ENCODE results near the gene OSBPL5. TPM values are rescaled to one million over a fixed set of nuclear protein-coding genes. Genes with fewer than 3 reads are reported as not detected.

Gene OSBPL5
- total and polyA plus RNA-seq, 10 donors, result 5.1 to 91.2 (median 51.0) TPM

DNA sequence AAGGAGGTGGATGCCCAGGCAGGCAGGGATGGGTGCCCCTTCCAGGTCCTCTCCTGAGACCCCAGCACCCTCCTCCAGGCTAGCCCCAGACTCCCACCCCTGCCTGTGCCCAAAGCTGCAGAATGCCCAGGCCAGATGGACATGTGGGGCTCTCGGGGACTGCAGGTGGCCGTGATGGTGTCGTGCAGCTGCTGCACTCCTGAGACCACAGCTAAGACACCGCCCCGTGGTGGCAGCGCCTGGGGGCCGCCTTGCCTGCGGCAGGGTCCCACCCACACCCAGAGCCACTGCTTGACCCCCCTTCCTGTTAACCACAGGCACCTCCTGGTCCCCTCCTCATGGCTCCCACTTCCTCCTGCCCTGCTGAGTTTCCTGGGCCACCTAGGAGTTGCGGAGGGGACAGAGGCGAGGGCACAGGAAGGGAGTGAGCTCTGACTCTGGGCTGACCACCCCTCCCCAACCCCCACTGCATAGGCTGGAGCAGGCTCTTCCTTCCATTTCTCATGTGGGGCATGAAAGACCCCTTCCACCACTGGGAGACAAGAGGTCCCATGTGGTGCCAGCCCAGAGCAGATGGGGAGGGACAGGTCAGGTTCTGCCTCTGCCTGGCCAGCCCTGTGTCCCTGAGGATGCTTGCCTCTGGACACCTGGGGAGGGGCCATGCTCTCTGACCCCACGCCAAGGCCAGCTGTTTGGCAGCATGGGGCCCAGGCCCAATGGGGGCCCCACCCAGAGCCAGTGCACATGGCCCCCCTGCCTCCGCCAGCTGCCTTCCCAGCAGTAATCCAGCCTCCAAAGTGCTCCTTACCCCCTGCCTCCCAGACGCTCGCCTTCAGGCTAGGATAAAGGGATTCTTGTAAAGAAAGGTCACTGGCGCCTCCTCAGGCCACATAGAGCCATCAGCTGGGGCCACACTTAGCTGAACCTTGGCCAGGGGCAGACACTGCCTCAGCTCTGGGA lies 29.3 kb downstream of the OSBPL5 start:
- Histone ChIP-seq H3K4me3 (no peak overlapping the region), H3K27ac (peak overlapping the region in 3 of 8 donors; percentile 28 to 54 (median 41)), H3K36me3 (peaks cover 0 to 12% (median 0%) of the 10 kb centered on the region in 6 donors), H3K9me3 (no peaks in the 10 kb centered on the region), H3K4me1 (peaks cover 6 to 76% (median 37%) of the 10 kb centered on the region in 6 donors), H3K27me3 (replicated peaks in 1 of 7) (no peaks in the 10 kb centered on the region)
- peak in 2 of 3 donors; percentile 24 to 33 for TF ChIP-seq POLR2AphosphoS5 (IDR thresholded peaks at IDR 0.05)
- TF ChIP-seq, protein P1, sequence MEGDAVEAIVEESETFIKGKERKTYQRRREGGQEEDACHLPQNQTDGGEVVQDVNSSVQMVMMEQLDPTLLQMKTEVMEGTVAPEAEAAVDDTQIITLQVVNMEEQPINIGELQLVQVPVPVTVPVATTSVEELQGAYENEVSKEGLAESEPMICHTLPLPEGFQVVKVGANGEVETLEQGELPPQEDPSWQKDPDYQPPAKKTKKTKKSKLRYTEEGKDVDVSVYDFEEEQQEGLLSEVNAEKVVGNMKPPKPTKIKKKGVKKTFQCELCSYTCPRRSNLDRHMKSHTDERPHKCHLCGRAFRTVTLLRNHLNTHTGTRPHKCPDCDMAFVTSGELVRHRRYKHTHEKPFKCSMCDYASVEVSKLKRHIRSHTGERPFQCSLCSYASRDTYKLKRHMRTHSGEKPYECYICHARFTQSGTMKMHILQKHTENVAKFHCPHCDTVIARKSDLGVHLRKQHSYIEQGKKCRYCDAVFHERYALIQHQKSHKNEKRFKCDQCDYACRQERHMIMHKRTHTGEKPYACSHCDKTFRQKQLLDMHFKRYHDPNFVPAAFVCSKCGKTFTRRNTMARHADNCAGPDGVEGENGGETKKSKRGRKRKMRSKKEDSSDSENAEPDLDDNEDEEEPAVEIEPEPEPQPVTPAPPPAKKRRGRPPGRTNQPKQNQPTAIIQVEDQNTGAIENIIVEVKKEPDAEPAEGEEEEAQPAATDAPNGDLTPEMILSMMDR (IDR thresholded peaks at IDR 0.05 in 8 of 11, conservative IDR thresholded peaks at IDR 0.05 in 3 of 11), result no peak
- DNase-seq, result peak; percentile 82
- 29 to 46% (median 34%) methylated on average over 3 to 15 of the region's 15 CpGs for WGBS, 5 donors
- intact Hi-C loops (cut with DNase I; ENCODE audit: low total_unique reads), result no loop called here

DNA sequence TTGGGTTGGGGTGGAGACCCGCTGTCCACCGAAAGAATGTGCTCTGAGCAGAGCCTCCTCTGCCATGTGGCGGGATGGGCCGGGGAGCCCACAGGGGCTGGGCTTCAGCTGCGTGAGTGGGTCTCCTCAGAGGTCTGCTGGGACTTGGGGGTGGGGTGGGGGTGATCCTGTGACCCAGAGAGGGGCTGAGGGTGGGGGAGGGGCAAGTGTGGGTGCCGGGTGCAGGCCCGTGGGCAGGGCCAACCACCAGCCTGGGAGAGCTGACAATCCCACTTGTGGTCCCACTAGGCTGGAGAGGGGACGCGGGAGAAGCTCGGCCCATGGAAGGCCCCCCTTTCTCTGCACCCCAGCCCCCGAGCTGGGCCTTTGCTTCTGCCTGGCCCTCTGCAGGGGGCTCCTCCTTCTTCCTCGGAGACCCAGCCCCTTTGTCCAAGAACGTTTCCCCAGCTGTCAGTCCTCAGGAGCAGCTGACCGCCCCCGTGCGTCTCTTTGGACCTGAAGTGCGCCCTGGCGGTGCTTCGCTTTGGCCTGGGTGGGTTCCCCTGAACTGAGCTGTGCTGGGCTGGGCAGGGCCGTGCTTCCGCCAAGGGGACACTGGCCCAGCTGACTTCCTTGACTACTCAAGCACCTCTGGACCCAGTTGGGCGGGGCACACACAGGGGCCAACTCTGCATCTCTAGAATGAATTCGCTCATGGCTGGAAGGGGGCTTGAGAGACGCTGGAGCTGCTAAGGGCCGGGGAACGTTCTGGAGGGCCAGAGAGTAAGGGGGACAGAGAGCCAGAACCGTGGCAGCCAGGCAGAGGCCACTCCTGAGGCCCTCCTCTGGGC lies 30.2 kb downstream of the OSBPL5 start:
- intact Hi-C loops (cut with DNase I; ENCODE audit: low total_unique reads), result no loop called here
- DNase-seq, result peak; percentile 78
- Histone ChIP-seq H3K9me3 (no peaks in the 10 kb centered on the region), H3K4me3 (no peak overlapping the region), H3K4me1 (peaks cover 6 to 67% (median 36%) of the 10 kb centered on the region in 6 donors), H3K27ac (peak overlapping the region in 3 of 8 donors; percentile 28 to 54 (median 41)), H3K36me3 (peaks cover 0 to 12% (median 0%) of the 10 kb centered on the region in 6 donors), H3K27me3 (replicated peaks in 1 of 7) (no peaks in the 10 kb centered on the region)
- WGBS, 5 donors, result 57 to 81% (median 74%) methylated on average over 24 to 27 of the region's 27 CpGs
- TF ChIP-seq, protein P1 (IDR thresholded peaks at IDR 0.05 in 8 of 11, conservative IDR thresholded peaks at IDR 0.05 in 3 of 11), result no peak
- TF ChIP-seq POLR2A (IDR thresholded peaks at IDR 0.05), result no peak
- no peak for TF ChIP-seq POLR2AphosphoS5 (IDR thresholded peaks at IDR 0.05)

DNA sequence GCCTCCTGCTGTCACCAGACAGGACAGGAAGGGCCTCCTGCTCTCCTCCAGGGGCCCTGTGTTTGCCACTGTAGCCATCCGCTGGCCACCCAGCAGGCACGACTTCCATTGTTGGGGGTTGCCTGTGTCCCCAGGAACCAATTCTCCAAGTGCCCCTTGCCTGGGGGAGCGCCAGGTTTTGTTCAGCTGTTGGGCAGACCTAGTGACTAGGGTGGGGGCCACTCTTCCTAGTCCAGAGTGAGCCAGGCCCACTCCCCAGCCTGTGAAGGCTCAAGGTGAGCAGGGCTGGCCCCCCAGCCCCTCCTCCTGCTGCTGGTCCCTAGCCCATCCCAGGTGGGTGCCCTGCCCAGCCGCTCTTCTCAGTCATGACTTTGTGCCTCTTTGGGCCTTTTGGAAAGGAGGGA lies 30.9 kb downstream of the OSBPL5 start:
- DNase-seq, result peak; percentile 47

More for the DNA sequence above, 30.9 kb downstream of the OSBPL5 start:
- Histone ChIP-seq H3K4me1 (peaks cover 6 to 62% (median 33%) of the 10 kb centered on the region in 6 donors), H3K9me3 (no peaks in the 10 kb centered on the region), H3K27ac (no peak overlapping the region), H3K4me3 (no peak overlapping the region), H3K27me3 (replicated peaks in 1 of 7) (no peaks in the 10 kb centered on the region), H3K36me3 (peaks cover 0 to 12% (median 0%) of the 10 kb centered on the region in 6 donors)
- WGBS, 5 donors, result 68 to 100% (median 75%) methylated on average over 2 to 4 of the region's 4 CpGs
- TF ChIP-seq, protein P1 (IDR thresholded peaks at IDR 0.05 in 8 of 11, conservative IDR thresholded peaks at IDR 0.05 in 3 of 11), result no peak
- TF ChIP-seq POLR2AphosphoS5 (IDR thresholded peaks at IDR 0.05) (no peak), POLR2A (IDR thresholded peaks at IDR 0.05) (no peak)
- intact Hi-C loops (cut with DNase I; ENCODE audit: low total_unique reads), result no loop called here
